Spleen (tissue), 11 donors: ENCODE measurements around the gene PTPRN2. TPM values are rescaled to one million over a fixed set of nuclear protein-coding genes. Genes with fewer than 3 reads are reported as not detected.

Experiments
- DNase-seq: peaks from one replicate; pipeline ENCODE4 v3.0.0-alpha.2; 2020
- H3K27ac ChIP-seq, 8 donors: fragments of 200-600 bp; sonication (generic) in 7 of 8; 1 replicate in 4 of 8; 2 replicates in 4 of 8; pipeline versions ENCODE4 v1.5.0 to v1.8.0; 2016 to 2021; ENCODE audit warnings: inconsistent platforms in 4 of 8, mild to moderate bottlenecking in 4 of 8, moderate library complexity in 1 of 8
- H3K27me3 ChIP-seq, 7 donors: fragments of 200-600 bp; sonication (generic) in 6 of 7; replicated peaks in 1 of 7; 1 replicate in 4 of 7; 2 replicates in 3 of 7; pipeline versions ENCODE4 v1.5.0 to v1.8.0; 2016 to 2021; ENCODE audit warnings: inconsistent platforms in 3 of 7, mild to moderate bottlenecking in 1 of 7
- H3K36me3 ChIP-seq, 6 donors: fragments of 200-600 bp; sonication (generic) in 5 of 6; 1 replicate in 4 of 6; 2 replicates in 2 of 6; pipeline versions ENCODE4 v1.5.0 to v1.8.0; 2016 to 2021; ENCODE audit warnings: inconsistent platforms in 2 of 6
- H3K4me1 ChIP-seq, 6 donors: fragments of 200-600 bp; sonication (generic) in 5 of 6; 1 replicate in 3 of 6; 2 replicates in 3 of 6; pipeline versions ENCODE4 v1.5.0 to v1.8.0; 2016 to 2021; ENCODE audit warnings: inconsistent platforms in 3 of 6
- H3K4me3 ChIP-seq, 8 donors: fragments of 200-600 bp; sonication (generic) in 7 of 8; 1 replicate in 4 of 8; 2 replicates in 4 of 8; pipeline versions ENCODE4 v1.5.0 to v1.8.0; 2016 to 2021; ENCODE audit warnings: inconsistent platforms in 4 of 8, mild to moderate bottlenecking in 4 of 8, moderate library complexity in 2 of 8
- H3K9me3 ChIP-seq, 8 donors: fragments of 200-600 bp; sonication (generic) in 7 of 8; 1 replicate in 4 of 8; 2 replicates in 4 of 8; pipeline versions ENCODE4 v1.5.0 to v1.8.0; 2016 to 2021; ENCODE audit warnings: inconsistent platforms in 4 of 8
- CTCF ChIP-seq, 11 experiments: fragments of 200-600 bp in 7 of 11; fragments of 450-650 bp in 4 of 11; sonication (generic) in 4 of 11; IDR thresholded peaks in 8 of 11; conservative IDR thresholded peaks in 3 of 11; 1 replicate in 7 of 11; 2 replicates in 4 of 11; pipeline versions ENCODE4 v1.4.0 to v1.8.0; 2016 to 2021; ENCODE audit warnings: antibody characterized with exemption in 11 of 11, inconsistent platforms in 4 of 11, mild to moderate bottlenecking in 1 of 11
- POLR2A ChIP-seq, 3 donors: fragments of 450-650 bp; IDR thresholded peaks; one replicate each; pipeline ENCODE4 v1.5.1; 2017; ENCODE audit warnings: antibody characterized with exemption in 3 of 3, mild to moderate bottlenecking in 1 of 3
- POLR2AphosphoS5 ChIP-seq, 3 donors: sonication (generic); formaldehyde crosslinking; IDR thresholded peaks; one replicate each; pipeline ENCODE4 v1.5.1; 2017; ENCODE audit warnings: antibody characterized with exemption in 3 of 3
- WGBS, 5 donors: extraction: QIAGEN DNeasy Blood & Tissue Kit in 3 of 5; methylation state at CpG; one replicate each; pipeline versions ENCODE4 v1.1.5 to v1.1.7; 2013 to 2018; 5-methylcytosine and 5-hydroxymethylcytosine counted together
- intact Hi-C: fragments of 100-400 bp; cut with DNase I; formaldehyde crosslinking; loops from one replicate; pipeline ENCODE4 v1.15.0; 2023; ENCODE audit warnings: low total_unique reads
- polyA plus RNA-seq, 3 donors: library from polyadenylated mRNA; stranded (reverse); fragments of 200-250 nt; gene quantifications; one replicate each; pipeline ENCODE4 v1.2.1, GENCODE V29; 2013
- total RNA-seq, 7 donors: library from RNA; depleted of rRNA in 3 of 7; stranded (reverse); fragments of >200 nt in 3 of 7; fragmentation: NEBNext Ultra II Directional in 4 of 7; extraction: Animal tissue kit (Norgen Biotek cat#: 25700) in 4 of 7; gene quantifications; one replicate each; pipeline versions ENCODE4 v1.1.0 to v1.2.1, GENCODE V29; 2016 to 2021
- donor health status: healthy with polysubstance abuse.
- donor health status: DM: no; HTN: no; CAD: no; lungs with moderate emphysema.
- donor health status: DM: no; HTN: no; CAD: no.
- donor health status: Bipolar disorder and iron deficiency.
- donor health status: healthy.
- donor health status: DM: no; HTN: no; CAD: no.
- donor health status: DM: yes; HTN: yes; CAD: no.

The PTPRN2 gene
- total and polyA plus RNA-seq, 10 donors, result 7.0 to 22.8 (median 16.8) TPM

- intact Hi-C loops, result no loop called here
- no peak for DNase-seq
- no peak for TF ChIP-seq POLR2AphosphoS5 (IDR thresholded peaks at IDR 0.05)
- no peak for TF ChIP-seq CTCF (IDR thresholded peaks at IDR 0.05 in 8 of 11, conservative IDR thresholded peaks at IDR 0.05 in 3 of 11)
- TF ChIP-seq POLR2A (IDR thresholded peaks at IDR 0.05), result no peak
- peaks cover 0 to 6% (median 0%) of the 10 kb centered on the region in 6 donors for H3K4me1 ChIP-seq
- no peak overlapping the region for H3K27ac ChIP-seq
- peaks cover 0 to 5% (median 0%) of the 10 kb centered on the region in 7 donors for H3K27me3 ChIP-seq
- H3K4me3 ChIP-seq, result no peak overlapping the region
- H3K36me3 ChIP-seq, result no peaks in the 10 kb centered on the region
- no peaks in the 10 kb centered on the region for H3K9me3 ChIP-seq
- WGBS, 5 donors, result 86 to 91% (median 89%) methylated on average over 18 to 21 of the region's 21 CpGs
Measured at GRCh38 chr7:157618823-157619606, 968.6 kb downstream of the PTPRN2 start.

DNA sequence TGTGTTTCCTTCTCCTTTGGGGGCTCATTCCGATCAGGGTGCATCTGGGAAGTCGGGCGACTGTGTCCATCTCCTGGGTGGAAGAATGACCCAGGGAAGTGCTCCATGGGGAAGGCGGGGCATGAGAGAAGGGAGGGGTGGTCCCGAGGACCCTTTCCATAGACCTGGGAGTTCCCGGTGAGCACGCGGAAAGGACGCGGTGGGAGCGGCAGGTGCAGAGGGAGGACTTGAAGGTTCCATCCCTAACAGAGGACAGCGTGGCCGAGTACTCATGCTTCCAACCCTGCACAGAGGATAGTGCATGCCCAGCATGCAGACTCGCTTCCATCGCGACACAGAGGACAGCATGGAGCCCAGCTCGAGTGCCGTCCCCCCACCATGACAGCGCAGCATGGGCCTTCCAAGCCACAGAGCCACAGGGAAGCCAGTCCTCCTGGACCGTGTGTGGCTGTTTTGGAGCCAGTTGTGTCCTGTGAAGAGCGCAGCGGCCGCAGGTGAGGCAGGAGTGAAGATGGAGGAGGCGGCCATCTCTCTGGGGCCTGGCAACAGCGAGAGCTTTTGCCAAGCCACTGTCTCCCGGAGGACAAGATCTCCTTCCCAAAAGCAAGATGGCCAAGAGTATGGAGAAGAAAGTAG, 969.4 kb downstream of the PTPRN2 start:
- TF ChIP-seq POLR2AphosphoS5 (IDR thresholded peaks at IDR 0.05), result no peak
- no peak for TF ChIP-seq POLR2A (IDR thresholded peaks at IDR 0.05)
- no peak for TF ChIP-seq CTCF (IDR thresholded peaks at IDR 0.05 in 8 of 11, conservative IDR thresholded peaks at IDR 0.05 in 3 of 11)
- no peak overlapping the region for H3K27ac ChIP-seq
- intact Hi-C loops, result no loop called here
- H3K27me3 ChIP-seq, result peaks cover 0 to 13% (median 0%) of the 10 kb centered on the region in 7 donors
- H3K9me3 ChIP-seq, result no peaks in the 10 kb centered on the region
- peaks cover 0 to 12% (median 3%) of the 10 kb centered on the region in 6 donors for H3K4me1 ChIP-seq
- H3K36me3 ChIP-seq, result no peaks in the 10 kb centered on the region
- no peak overlapping the region for H3K4me3 ChIP-seq
- WGBS, 5 donors, result 87 to 94% (median 91%) methylated on average over 23 to 26 of the region's 26 CpGs
- no peak for DNase-seq

GRCh38 chr7:157617401-157617800, 970.2 kb downstream of the PTPRN2 start:
- WGBS, 5 donors, result 92 to 96% (median 94%) methylated on average over 11 to 19 of the region's 19 CpGs
- Histone ChIP-seq H3K36me3 (no peaks in the 10 kb centered on the region), H3K4me3 (no peak overlapping the region), H3K4me1 (peaks cover 0 to 19% (median 9%) of the 10 kb centered on the region in 6 donors), H3K27ac (no peak overlapping the region), H3K27me3 (peaks cover 0 to 17% (median 0%) of the 10 kb centered on the region in 7 donors), H3K9me3 (no peaks in the 10 kb centered on the region)
- no peak for DNase-seq
- TF ChIP-seq POLR2AphosphoS5 (IDR thresholded peaks at IDR 0.05) (no peak), POLR2A (IDR thresholded peaks at IDR 0.05) (no peak), CTCF (IDR thresholded peaks at IDR 0.05 in 8 of 11, conservative IDR thresholded peaks at IDR 0.05 in 3 of 11) (no peak)
- intact Hi-C loops, result no loop called here

- Histone ChIP-seq H3K4me1 (peaks cover 0 to 24% (median 11%) of the 10 kb centered on the region in 6 donors), H3K27me3 (peaks cover 0 to 18% (median 0%) of the 10 kb centered on the region in 7 donors), H3K9me3 (no peaks in the 10 kb centered on the region), H3K4me3 (no peak overlapping the region), H3K27ac (no peak overlapping the region), H3K36me3 (no peaks in the 10 kb centered on the region)
- 92 to 96% (median 94%) methylated on average over 20 to 21 of the region's 21 CpGs for WGBS, 5 donors
- DNase-seq, result no peak
- intact Hi-C loops, result no loop called here
- TF ChIP-seq CTCF (IDR thresholded peaks at IDR 0.05 in 8 of 11, conservative IDR thresholded peaks at IDR 0.05 in 3 of 11), result no peak
- TF ChIP-seq POLR2AphosphoS5 (IDR thresholded peaks at IDR 0.05), result no peak
- TF ChIP-seq POLR2A (IDR thresholded peaks at IDR 0.05), result no peak
Measured at GRCh38 chr7:157616931-157617330, 970.7 kb downstream of the PTPRN2 start.
